HG02623 (cell line): ENCODE measurements around the gene ANKRD55.
"Not testable (repeated sequence)": the region's sequence is repeated elsewhere in the genome, so short reads cannot be mapped to it uniquely, and the experiment has no call there.

Experiments used
- ATAC-seq: cut with Tn5 transposase; IDR thresholded peaks from one replicate; pipeline ENCODE4 v1.9.1; 2021; ENCODE audit warnings: moderate library complexity; ENCODE audit not compliant: unreplicated experiment

ANKRD55 gene

GRCh38 chr5:56170557-56170956 is 62.6 kb downstream of the ANKRD55 start:
- no peak for ATAC-seq

- no peak for ATAC-seq
Measured at GRCh38 chr5:56169949-56170348, 63.2 kb downstream of the ANKRD55 start.

GRCh38 chr5:56169281-56169680 is 63.8 kb downstream of the ANKRD55 start:
- ATAC-seq: no peak

- ATAC-seq: no peak
Measured at GRCh38 chr5:56168066-56168478, 65.1 kb downstream of the ANKRD55 start.

GRCh38 chr5:56167519-56167918 is 65.6 kb downstream of the ANKRD55 start:
- no peak for ATAC-seq

GRCh38 chr5:56166671-56167385 is 66.3 kb downstream of the ANKRD55 start:
- ATAC-seq: no peak

GRCh38 chr5:56164376-56164775 is 68.8 kb downstream of the ANKRD55 start:
- no peak for ATAC-seq

- ATAC-seq: no peak
Measured at GRCh38 chr5:56161927-56162326, 71.2 kb downstream of the ANKRD55 start.

GRCh38 chr5:56161439-56161823 is 71.7 kb downstream of the ANKRD55 start:
- ATAC-seq: no peak

- ATAC-seq: no peak
Measured at GRCh38 chr5:56160723-56161438, 72.2 kb downstream of the ANKRD55 start.

GRCh38 chr5:56159521-56159947 is 73.6 kb downstream of the ANKRD55 start:
- ATAC-seq: no peak

- ATAC-seq: no peak
Measured at GRCh38 chr5:56158331-56158960, 74.7 kb downstream of the ANKRD55 start.

- not testable (repeated sequence) for ATAC-seq
Measured at GRCh38 chr5:56157191-56157621, 75.9 kb downstream of the ANKRD55 start.

GRCh38 chr5:56156585-56157190 is 76.4 kb downstream of the ANKRD55 start:
- peak; percentile 48 for ATAC-seq

GRCh38 chr5:56155992-56156584 is 77.0 kb downstream of the ANKRD55 start:
- ATAC-seq: peak; percentile 21

GRCh38 chr5:56154732-56155484 is 78.2 kb downstream of the ANKRD55 start:
- no peak for ATAC-seq

GRCh38 chr5:56152437-56152836 is 80.7 kb downstream of the ANKRD55 start:
- ATAC-seq: no peak

- ATAC-seq: not testable (repeated sequence)
Measured at GRCh38 chr5:56150756-56151155, 82.4 kb downstream of the ANKRD55 start.

GRCh38 chr5:56148453-56148971 is 84.6 kb downstream of the ANKRD55 start:
- ATAC-seq: peak; percentile 93

- no peak for ATAC-seq
Measured at GRCh38 chr5:56147659-56148230, 85.4 kb downstream of the ANKRD55 start.
